ENCODE data around the gene ABCE1. TPM values are rescaled to one million over a fixed set of nuclear protein-coding genes. Genes with fewer than 3 reads are reported as not detected.

Gene ABCE1
- total and polyA plus RNA-seq, 2 experiments from 2014 or later = 24.1 to 51.0 TPM

- TF ChIP-seq CTCF (IDR thresholded peaks at IDR 0.05; ENCODE audit: low read depth, low read length) = no peak
- Histone ChIP-seq H3K4me3 (no peak overlapping the region), H3K27ac (no peak overlapping the region), H3K9me3 (ENCODE audit: low read depth) (no peaks in the 10 kb centered on the region), H3K36me3 (peaks cover 25% of the 10 kb centered on the region), H3K4me1 (ENCODE audit: low read depth) (peaks cover 8% of the 10 kb centered on the region), H3K27me3 (no peaks in the 10 kb centered on the region)
- no peak for DNase-seq (ENCODE audit: low read depth in 1 of 2, low spot score in 1 of 2)
Observed at GRCh38 chr4:145093638-145094037, 4.5 kb upstream of the ABCE1 start.

GRCh38 chr4:145097331-145097820 is 735 bp upstream of the ABCE1 start:
- no peak for DNase-seq (ENCODE audit: low read depth in 1 of 2, low spot score in 1 of 2)
- peaks cover 9% of the 10 kb centered on the region for H3K36me3 ChIP-seq
- H3K4me3 ChIP-seq = peak overlapping the region; percentile 65
- no peaks in the 10 kb centered on the region for H3K27me3 ChIP-seq
- TF ChIP-seq CTCF (IDR thresholded peaks at IDR 0.05; ENCODE audit: low read depth, low read length) = no peak
- H3K9me3 ChIP-seq (ENCODE audit: low read depth) = no peaks in the 10 kb centered on the region
- H3K27ac ChIP-seq = peak overlapping the region; percentile 95
- peaks cover 8% of the 10 kb centered on the region for H3K4me1 ChIP-seq (ENCODE audit: low read depth)

- Histone ChIP-seq H3K27ac (peak overlapping the region; percentile 95), H3K4me3 (peak overlapping the region; percentile 65), H3K9me3 (ENCODE audit: low read depth) (no peaks in the 10 kb centered on the region), H3K4me1 (ENCODE audit: low read depth) (peaks cover 8% of the 10 kb centered on the region), H3K36me3 (peaks cover 9% of the 10 kb centered on the region), H3K27me3 (no peaks in the 10 kb centered on the region)
- TF ChIP-seq CTCF (IDR thresholded peaks at IDR 0.05; ENCODE audit: low read depth, low read length) = no peak
- DNase-seq (ENCODE audit: low read depth in 1 of 2, low spot score in 1 of 2) = peak; percentile 41 to 57
Observed at GRCh38 chr4:145098675-145099037, 545 bp downstream of the ABCE1 start.

GRCh38 chr4:145099653-145100052 is 1.5 kb downstream of the ABCE1 start:
- peak in 1 of 2 donors; percentile 16 for DNase-seq (ENCODE audit: low read depth in 1 of 2, low spot score in 1 of 2)
- no peak overlapping the region for H3K27ac ChIP-seq
- TF ChIP-seq CTCF (IDR thresholded peaks at IDR 0.05; ENCODE audit: low read depth, low read length) = no peak
- no peaks in the 10 kb centered on the region for H3K9me3 ChIP-seq (ENCODE audit: low read depth)
- H3K4me1 ChIP-seq (ENCODE audit: low read depth) = peaks cover 8% of the 10 kb centered on the region
- peak overlapping the region; percentile 65 for H3K4me3 ChIP-seq
- H3K36me3 ChIP-seq = peaks cover 9% of the 10 kb centered on the region
- H3K27me3 ChIP-seq = no peaks in the 10 kb centered on the region

- H3K36me3 ChIP-seq = peaks cover 8% of the 10 kb centered on the region
- H3K4me3 ChIP-seq = no peak overlapping the region
- TF ChIP-seq CTCF (IDR thresholded peaks at IDR 0.05; ENCODE audit: low read depth, low read length) = no peak
- DNase-seq (ENCODE audit: low read depth in 1 of 2, low spot score in 1 of 2) = peak in 1 of 2 donors; percentile 3
- H3K9me3 ChIP-seq (ENCODE audit: low read depth) = no peaks in the 10 kb centered on the region
- peaks cover 8% of the 10 kb centered on the region for H3K4me1 ChIP-seq (ENCODE audit: low read depth)
- H3K27me3 ChIP-seq = no peaks in the 10 kb centered on the region
- H3K27ac ChIP-seq = no peak overlapping the region
Observed at GRCh38 chr4:145101091-145101490, 3.0 kb downstream of the ABCE1 start.

- H3K4me1 ChIP-seq (ENCODE audit: low read depth) = no peaks in the 10 kb centered on the region
- no peaks in the 10 kb centered on the region for H3K27me3 ChIP-seq
- H3K9me3 ChIP-seq (ENCODE audit: low read depth) = no peaks in the 10 kb centered on the region
- H3K36me3 ChIP-seq = peaks cover 22% of the 10 kb centered on the region
- DNase-seq (ENCODE audit: low read depth in 1 of 2, low spot score in 1 of 2) = no peak
- H3K27ac ChIP-seq = no peak overlapping the region
- no peak overlapping the region for H3K4me3 ChIP-seq
- TF ChIP-seq CTCF (IDR thresholded peaks at IDR 0.05; ENCODE audit: low read depth, low read length) = no peak
Observed at GRCh38 chr4:145102619-145103018, 4.5 kb downstream of the ABCE1 start.
